Mesenchymal stem cell (in vitro differentiated cells and primary cell): Measurements from ENCODE around the gene CACNA2D3.
A peak's percentile ranks its signal among the peaks of the same experiment; 100 is the strongest.

Experiments
- DNase-seq: peaks from one replicate; pipeline ENCODE4 v3.0.0-alpha.2; 2013
- H2AFZ ChIP-seq: one replicate; pipeline ENCODE4 v1.6.1; 2013; ENCODE audit warnings: low read depth, mild to moderate bottlenecking, control low read depth, inconsistent platforms, low read length, moderate library complexity
- H2AK5ac ChIP-seq: 2 replicates; pipeline ENCODE4 v1.6.1; 2013; ENCODE audit warnings: low read length, moderate library complexity, mild to moderate bottlenecking, inconsistent platforms; ENCODE audit not compliant: severe bottlenecking
- H2BK120ac ChIP-seq: one replicate; pipeline ENCODE4 v1.6.1; 2013; ENCODE audit warnings: low read depth, mild to moderate bottlenecking, inconsistent platforms, low read length, moderate library complexity
- H2BK12ac ChIP-seq, 2 experiments: one replicate each; pipeline ENCODE4 v1.6.1; 2013; ENCODE audit warnings: inconsistent platforms in 2 of 2, low read length in 2 of 2, mild to moderate bottlenecking in 2 of 2, moderate library complexity in 2 of 2, control low read depth in 1 of 2
- H2BK15ac ChIP-seq: one replicate; pipeline ENCODE4 v1.6.1; 2013; ENCODE audit warnings: mild to moderate bottlenecking, low read depth, inconsistent platforms; ENCODE audit not compliant: poor library complexity, severe bottlenecking
- H2BK5ac ChIP-seq: 2 replicates; pipeline ENCODE4 v1.6.1; 2013; ENCODE audit warnings: low read depth, mild to moderate bottlenecking, low read length, control low read depth, inconsistent platforms; ENCODE audit not compliant: poor library complexity, severe bottlenecking
- H3K14ac ChIP-seq, 2 experiments: one replicate each; pipeline ENCODE4 v1.6.1; 2013; ENCODE audit warnings: inconsistent platforms in 2 of 2, low read length in 2 of 2, control low read depth in 1 of 2, mild to moderate bottlenecking in 1 of 2, moderate library complexity in 1 of 2
- H3K18ac ChIP-seq, 2 experiments: one replicate each; pipeline ENCODE4 v1.6.1; 2013; ENCODE audit warnings: inconsistent platforms in 2 of 2, low read length in 2 of 2, control low read depth in 1 of 2, low read depth in 1 of 2, mild to moderate bottlenecking in 1 of 2
- H3K23ac ChIP-seq, 2 experiments: one replicate each; pipeline ENCODE4 v1.6.1; 2013; ENCODE audit warnings: inconsistent platforms in 2 of 2, low read length in 2 of 2, mild to moderate bottlenecking in 2 of 2, moderate library complexity in 2 of 2, control low read depth in 1 of 2
- H3K27ac ChIP-seq: 2 replicates; pipeline ENCODE4 v1.5.1; 2013; ENCODE audit warnings: mild to moderate bottlenecking, moderate library complexity, low read length, control low read depth, inconsistent platforms; ENCODE audit not compliant: poor library complexity, severe bottlenecking
- H3K27me3 ChIP-seq, 2 experiments: 2 replicates each; pipeline versions ENCODE4 v1.6.1 to v1.7.0; 2013; ENCODE audit warnings: low read length in 2 of 2, mild to moderate bottlenecking in 2 of 2, moderate library complexity in 2 of 2, control low read depth in 1 of 2, inconsistent platforms in 1 of 2; ENCODE audit not compliant: control insufficient read depth in 1 of 2, insufficient read depth in 1 of 2
- H3K36me3 ChIP-seq, 2 experiments: 2 replicates each; pipeline versions ENCODE4 v1.6.1 to v1.7.0; 2013; ENCODE audit warnings: low read length in 2 of 2, control low read depth in 1 of 2, inconsistent platforms in 1 of 2, low read depth in 1 of 2, mild to moderate bottlenecking in 1 of 2; ENCODE audit not compliant: insufficient read depth in 2 of 2, control insufficient read depth in 1 of 2
- H3K4ac ChIP-seq, 2 experiments: one replicate each; pipeline ENCODE4 v1.6.1; 2013; ENCODE audit warnings: inconsistent platforms in 2 of 2, low read length in 2 of 2, mild to moderate bottlenecking in 2 of 2, moderate library complexity in 2 of 2, control low read depth in 1 of 2, low read depth in 1 of 2
- H3K4me1 ChIP-seq: 2 replicates; pipeline ENCODE4 v1.6.1; 2013; ENCODE audit warnings: low read depth, low read length, control low read depth; ENCODE audit not compliant: control insufficient read depth, insufficient read depth
- H3K4me2 ChIP-seq: 2 replicates; pipeline ENCODE4 v1.6.1; 2013; ENCODE audit warnings: low read length, mild to moderate bottlenecking, inconsistent platforms; ENCODE audit not compliant: poor library complexity, severe bottlenecking
- H3K4me3 ChIP-seq, 2 experiments: 2 replicates each; pipeline versions ENCODE4 v1.5.1 to v1.7.0; 2013; ENCODE audit warnings: low read length in 2 of 2, mild to moderate bottlenecking in 2 of 2, control low read depth in 1 of 2, low read depth in 1 of 2; ENCODE audit not compliant: insufficient read depth in 1 of 2
- H3K79me1 ChIP-seq: replicated peaks from 2 replicates; pipeline ENCODE4 v1.6.1; 2013; ENCODE audit warnings: mild to moderate bottlenecking, control low read depth, low read length, inconsistent platforms; ENCODE audit not compliant: poor library complexity, severe bottlenecking
- H3K9ac ChIP-seq: 2 replicates; pipeline ENCODE4 v1.7.0; 2013; ENCODE audit warnings: mild to moderate bottlenecking, low read length, moderate library complexity
- H3K9me3 ChIP-seq: 2 replicates; pipeline ENCODE4 v1.7.0; 2013; ENCODE audit warnings: mild to moderate bottlenecking, low read length; ENCODE audit not compliant: control insufficient read depth
- H4K8ac ChIP-seq: one replicate; pipeline ENCODE4 v1.6.1; 2013; ENCODE audit warnings: inconsistent platforms, mild to moderate bottlenecking, low read length, moderate library complexity
- H4K91ac ChIP-seq: one replicate; pipeline ENCODE4 v1.6.1; 2013; ENCODE audit warnings: mild to moderate bottlenecking, low read length, inconsistent platforms
- WGBS: methylation state at CpG from one replicate; pipeline ENCODE4 v1.1.7; 2013; ENCODE audit warnings: mixed read lengths; 5-methylcytosine and 5-hydroxymethylcytosine counted together

Gene CACNA2D3

GRCh38 chr3:55060896-55061719 lies 938.8 kb downstream of the CACNA2D3 start:
- H3K4ac ChIP-seq = no peak overlapping the region
- H3K4me3 ChIP-seq = no peak overlapping the region
- H3K4me2 ChIP-seq = no peak overlapping the region
- no peak overlapping the region for H4K8ac ChIP-seq
- no peaks in the 10 kb centered on the region for H3K9me3 ChIP-seq
- H3K27me3 ChIP-seq = no peaks in the 10 kb centered on the region
- no peak overlapping the region for H2AFZ ChIP-seq
- no peaks in the 10 kb centered on the region for H3K79me1 ChIP-seq
- H4K91ac ChIP-seq = no peak overlapping the region
- no peak overlapping the region for H2BK15ac ChIP-seq
- H3K18ac ChIP-seq = peak overlapping the region in 1 of 2 experiments; percentile 49
- H3K23ac ChIP-seq = no peak overlapping the region
- H2AK5ac ChIP-seq = no peak overlapping the region
- H2BK5ac ChIP-seq = no peak overlapping the region
- H3K4me1 ChIP-seq = peaks cover 5% of the 10 kb centered on the region
- no peaks in the 10 kb centered on the region for H3K36me3 ChIP-seq
- H2BK120ac ChIP-seq = no peak overlapping the region
- DNase-seq = peak; percentile 25
- WGBS = 95% methylated on average over 3 of the region's 5 CpGs
- H3K14ac ChIP-seq = no peak overlapping the region
- peak overlapping the region in 1 of 2 experiments; percentile 75 for H2BK12ac ChIP-seq
- no peak overlapping the region for H3K9ac ChIP-seq
- no peak overlapping the region for H3K27ac ChIP-seq

- H4K8ac ChIP-seq = no peak overlapping the region
- DNase-seq = no peak
- 95% methylated on average over 1 of the region's 2 CpGs for WGBS
- H3K4me3 ChIP-seq = no peak overlapping the region
- H3K14ac ChIP-seq = no peak overlapping the region
- H3K23ac ChIP-seq = no peak overlapping the region
- H3K27me3 ChIP-seq = no peaks in the 10 kb centered on the region
- H2AK5ac ChIP-seq = no peak overlapping the region
- H3K9me3 ChIP-seq = no peaks in the 10 kb centered on the region
- no peaks in the 10 kb centered on the region for H3K79me1 ChIP-seq
- no peak overlapping the region for H3K27ac ChIP-seq
- H2BK12ac ChIP-seq = no peak overlapping the region
- H3K4me2 ChIP-seq = no peak overlapping the region
- no peak overlapping the region for H3K4ac ChIP-seq
- peaks cover 5% of the 10 kb centered on the region for H3K4me1 ChIP-seq
- H3K9ac ChIP-seq = no peak overlapping the region
- H2AFZ ChIP-seq = no peak overlapping the region
- no peak overlapping the region for H2BK120ac ChIP-seq
- peak overlapping the region in 1 of 2 experiments; percentile 49 for H3K18ac ChIP-seq
- H2BK5ac ChIP-seq = no peak overlapping the region
- H2BK15ac ChIP-seq = no peak overlapping the region
- H3K36me3 ChIP-seq = no peaks in the 10 kb centered on the region
- H4K91ac ChIP-seq = no peak overlapping the region
These were observed 939.3 kb downstream of the CACNA2D3 start for GRCh38 chr3:55061720-55062034.

GRCh38 chr3:55064164-55064563 lies 941.8 kb downstream of the CACNA2D3 start:
- Histone ChIP-seq H2AFZ (no peak overlapping the region), H2BK120ac (no peak overlapping the region), H3K23ac (no peak overlapping the region), H3K27me3 (no peaks in the 10 kb centered on the region), H4K8ac (peak overlapping the region; percentile 20), H2BK5ac (no peak overlapping the region), H4K91ac (peak overlapping the region; percentile 58), H3K9me3 (no peaks in the 10 kb centered on the region), H3K79me1 (no peaks in the 10 kb centered on the region), H3K4ac (peak overlapping the region in 1 of 2 experiments; percentile 28), H3K4me2 (no peak overlapping the region), H3K18ac (no peak overlapping the region), H3K9ac (no peak overlapping the region), H2BK12ac (peak overlapping the region in 1 of 2 experiments; percentile 12), H3K14ac (no peak overlapping the region), H3K36me3 (no peaks in the 10 kb centered on the region), H2AK5ac (no peak overlapping the region), H3K4me3 (no peak overlapping the region), H2BK15ac (no peak overlapping the region), H3K4me1 (peaks cover 5% of the 10 kb centered on the region), H3K27ac (no peak overlapping the region)
- DNase-seq = no peak
- WGBS = 77% methylated on average over 1 of the region's 2 CpGs

GRCh38 chr3:55065331-55065730 lies 943.0 kb downstream of the CACNA2D3 start:
- peak; percentile 33 for DNase-seq
- Histone ChIP-seq H3K4me3 (no peak overlapping the region), H2AFZ (no peak overlapping the region)

More at GRCh38 chr3:55065331-55065730, 943.0 kb downstream of the CACNA2D3 start:
- H4K91ac ChIP-seq = no peak overlapping the region
- no peaks in the 10 kb centered on the region for H3K27me3 ChIP-seq
- no peaks in the 10 kb centered on the region for H3K36me3 ChIP-seq
- H3K14ac ChIP-seq = no peak overlapping the region
- peaks cover 1% of the 10 kb centered on the region for H3K4me1 ChIP-seq
- no peak overlapping the region for H2BK12ac ChIP-seq
- H4K8ac ChIP-seq = no peak overlapping the region
- H3K23ac ChIP-seq = no peak overlapping the region
- H2BK5ac ChIP-seq = no peak overlapping the region
- H3K4ac ChIP-seq = no peak overlapping the region
- 80% methylated on average over 4 of the region's 4 CpGs for WGBS
- H3K18ac ChIP-seq = no peak overlapping the region
- H2BK15ac ChIP-seq = no peak overlapping the region
- H2AK5ac ChIP-seq = no peak overlapping the region
- H2BK120ac ChIP-seq = no peak overlapping the region
- no peak overlapping the region for H3K27ac ChIP-seq
- no peaks in the 10 kb centered on the region for H3K79me1 ChIP-seq
- H3K9me3 ChIP-seq = no peaks in the 10 kb centered on the region
- no peak overlapping the region for H3K4me2 ChIP-seq
- H3K9ac ChIP-seq = no peak overlapping the region
